Neural progenitor cell (in vitro differentiated cells): ENCODE data around the gene SET. TPM values are rescaled to one million over a fixed set of nuclear protein-coding genes. Genes with fewer than 3 reads are reported as not detected.

ENCODE experiments used
- DNase-seq: peaks from one replicate; pipeline ENCODE4 v3.0.0-alpha.2; 2016; ENCODE audit warnings: low spot score
- H2AFZ ChIP-seq: fragments of 200-600 bp; sonication (generic); replicated peaks from 2 replicates; pipeline ENCODE4 v1.6.1; 2016; ENCODE audit warnings: antibody characterized with exemption
- H3F3A ChIP-seq: fragments of 200-600 bp; sonication (generic); 2 replicates; pipeline ENCODE4 v1.6.1; 2016; ENCODE audit warnings: antibody characterized with exemption, low read depth
- H3K27ac ChIP-seq: fragments of 200-600 bp; sonication (generic); 2 replicates; pipeline ENCODE4 v1.5.1; 2016; ENCODE audit warnings: mild to moderate bottlenecking
- H3K27me3 ChIP-seq: fragments of 200-600 bp; sonication (generic); 2 replicates; pipeline ENCODE4 v1.6.1; 2016; ENCODE audit warnings: mild to moderate bottlenecking, moderate library complexity
- H3K36me3 ChIP-seq: fragments of 200-600 bp; sonication (generic); 2 replicates; pipeline ENCODE4 v1.5.1; 2016
- H3K4me1 ChIP-seq: fragments of 200-600 bp; sonication (generic); 2 replicates; pipeline ENCODE4 v1.6.1; 2016; ENCODE audit warnings: mixed run types
- H3K4me2 ChIP-seq: fragments of 200-600 bp; sonication (generic); 2 replicates; pipeline ENCODE4 v1.6.1; 2016
- H3K4me3 ChIP-seq: fragments of 200-600 bp; sonication (generic); 2 replicates; pipeline ENCODE4 v1.5.1; 2016
- H3K79me2 ChIP-seq: fragments of 200-600 bp; sonication (generic); 2 replicates; pipeline ENCODE4 v1.6.1; 2016; ENCODE audit warnings: low read depth
- H3K9ac ChIP-seq: fragments of 200-600 bp; sonication (generic); 2 replicates; pipeline ENCODE4 v1.6.1; 2016
- H3K9me3 ChIP-seq: fragments of 200-600 bp; sonication (generic); 2 replicates; pipeline ENCODE4 v1.5.1; 2016; ENCODE audit warnings: low read depth
- H4K20me1 ChIP-seq: fragments of 200-600 bp; sonication (generic); 2 replicates; pipeline ENCODE4 v1.6.1; 2016; ENCODE audit warnings: low read depth
- H3K27ac Mint-ChIP-seq: 3 replicates; pipeline ENCODE4 v1.8.0; 2021; ENCODE audit warnings: mixed read lengths
- H3K27me3 Mint-ChIP-seq: 2 replicates; pipeline ENCODE4 v1.8.0; 2022; ENCODE audit warnings: low read depth, mild to moderate bottlenecking, inconsistent platforms, moderate library complexity, mixed read lengths; ENCODE audit not compliant: insufficient read depth
- H3K36me3 Mint-ChIP-seq: 3 replicates; pipeline ENCODE4 v1.8.0; 2021; ENCODE audit warnings: mixed read lengths
- H3K4me1 Mint-ChIP-seq: 3 replicates; pipeline ENCODE4 v1.8.0; 2021; ENCODE audit warnings: mixed read lengths
- H3K4me3 Mint-ChIP-seq: 3 replicates; pipeline ENCODE4 v1.8.0; 2021; ENCODE audit warnings: mild to moderate bottlenecking, moderate library complexity, mixed read lengths
- H3K9me3 Mint-ChIP-seq: 3 replicates; pipeline ENCODE4 v1.8.0; 2020; ENCODE audit warnings: mixed read lengths
- CTCF ChIP-seq: fragments of 200-600 bp; sonication (generic); IDR thresholded peaks from 2 replicates; pipeline ENCODE4 v1.5.1; 2017; ENCODE audit warnings: antibody characterized with exemption, mild to moderate bottlenecking
- EZH2 ChIP-seq: fragments of 200-600 bp; sonication (generic); IDR thresholded peaks from 2 replicates; pipeline ENCODE4 v1.6.1; 2017; ENCODE audit warnings: antibody characterized with exemption, mild to moderate bottlenecking, moderate library complexity
- EZH2phosphoT487 ChIP-seq: fragments of 200-600 bp; sonication (generic); IDR thresholded peaks from 2 replicates; pipeline ENCODE4 v1.6.1; 2017; ENCODE audit warnings: antibody characterized with exemption
- total RNA-seq: library from RNA; depleted of rRNA; stranded (reverse); fragments of >200 nt; gene quantifications from 2 replicates; pipeline ENCODE4 v1.2.3, GENCODE V29; 2015; ENCODE audit warnings: low replicate concordance

SET gene
- 930 and 1,683 TPM in 2 replicates for total RNA-seq

- H4K20me1 ChIP-seq: peaks cover 70% of the 10 kb centered on the region
- H3K79me2 ChIP-seq: peaks cover 93% of the 10 kb centered on the region
- no peaks in the 10 kb centered on the region for H3K9me3 ChIP-seq
- H3K4me3 Mint-ChIP-seq: peak within 1 kb of the TSS; percentile 90
- H3K4me2 ChIP-seq: peak within 1 kb of the TSS; percentile 97
- peaks cover 6% of the 10 kb centered on the region for H3K27me3 Mint-ChIP-seq
- peaks cover 78% of the 10 kb centered on the region for H3F3A ChIP-seq
- peaks cover 22% of the 10 kb centered on the region for H3K36me3 Mint-ChIP-seq
- no peaks in the 10 kb centered on the region for H3K9me3 Mint-ChIP-seq
- DNase-seq: peak; percentile 98
- H3K4me1 Mint-ChIP-seq: peaks cover 61% of the 10 kb centered on the region
- no peaks in the 10 kb centered on the region for H3K27me3 ChIP-seq
- H3K4me3 ChIP-seq: peak within 1 kb of the TSS; percentile 87
- TF ChIP-seq EZH2: no peak
- no peak for TF ChIP-seq EZH2phosphoT487
- no peak for TF ChIP-seq CTCF
- peak within 1 kb of the TSS; percentile 77 for H3K9ac ChIP-seq
- H2AFZ ChIP-seq: peak within 1 kb of the TSS; percentile 68
- H3K36me3 ChIP-seq: peaks cover 25% of the 10 kb centered on the region
- H3K4me1 ChIP-seq: peaks cover 47% of the 10 kb centered on the region
- peak within 1 kb of the TSS; percentile 96 for H3K27ac Mint-ChIP-seq
- peak within 1 kb of the TSS; percentile 97 for H3K27ac ChIP-seq
Observed at GRCh38 chr9:128688501-128689292, at the start of gene SET. TSS of gene SET (plus strand) at chr9:128689222. CDS start at chr9:128689583, 361 bp downstream.

- H3K36me3 ChIP-seq: no peaks in the 10 kb centered on the region
- peaks cover 14% of the 10 kb centered on the region for H3K4me1 Mint-ChIP-seq
Observed at GRCh38 chr9:128640603-128641002, 48.4 kb upstream of the SET start.

GRCh38 chr9:128642675-128643245 lies 46.3 kb upstream of the SET start:
- Histone ChIP-seq H4K20me1 (peaks cover 49% of the 10 kb centered on the region), H3K27me3 (no peaks in the 10 kb centered on the region), H3K4me1 (no peaks in the 10 kb centered on the region), H3K36me3 (no peaks in the 10 kb centered on the region), H3K4me3 (no peak overlapping the region), H3K79me2 (peaks cover 55% of the 10 kb centered on the region), H3K9me3 (no peaks in the 10 kb centered on the region), H3K4me2 (no peak overlapping the region), H2AFZ (no peak overlapping the region), H3K9ac (peak overlapping the region; percentile 49), H3K27ac (no peak overlapping the region), H3F3A (peaks cover 9% of the 10 kb centered on the region)
- TF ChIP-seq CTCF (no peak), EZH2phosphoT487 (no peak), EZH2 (no peak)
- Mint-ChIP-seq H3K36me3 (peaks cover 26% of the 10 kb centered on the region), H3K4me3 (no peak overlapping the region), H3K9me3 (no peaks in the 10 kb centered on the region), H3K27me3 (peaks cover 2% of the 10 kb centered on the region), H3K4me1 (peaks cover 20% of the 10 kb centered on the region), H3K27ac (peak overlapping the region; percentile 35)
- no peak for DNase-seq

More at GRCh38 chr9:128640603-128641002, 48.4 kb upstream of the SET start:
- H3K27me3 Mint-ChIP-seq: peaks cover 2% of the 10 kb centered on the region
- no peaks in the 10 kb centered on the region for H3K4me1 ChIP-seq
- no peak overlapping the region for H3K27ac ChIP-seq
- H3F3A ChIP-seq: peaks cover 4% of the 10 kb centered on the region
- no peak for DNase-seq
- peaks cover 25% of the 10 kb centered on the region for H3K36me3 Mint-ChIP-seq
- no peak overlapping the region for H3K27ac Mint-ChIP-seq
- no peaks in the 10 kb centered on the region for H3K9me3 Mint-ChIP-seq
- no peak overlapping the region for H3K4me3 ChIP-seq
- peaks cover 56% of the 10 kb centered on the region for H4K20me1 ChIP-seq
- no peak overlapping the region for H2AFZ ChIP-seq
- TF ChIP-seq EZH2 (no peak), EZH2phosphoT487 (no peak), CTCF (no peak)
- H3K27me3 ChIP-seq: no peaks in the 10 kb centered on the region
- H3K4me3 Mint-ChIP-seq: no peak overlapping the region
- no peak overlapping the region for H3K4me2 ChIP-seq
- H3K9me3 ChIP-seq: no peaks in the 10 kb centered on the region
- peaks cover 37% of the 10 kb centered on the region for H3K79me2 ChIP-seq
- H3K9ac ChIP-seq: no peak overlapping the region
